GM12872 (cell line): ENCODE measurements around the gene SHISA5.

Experiments
- CTCF ChIP-seq: IDR thresholded peaks from 3 replicates; pipeline ENCODE4 v1.5.1; 2011; ENCODE audit warnings: low read depth, mild to moderate bottlenecking, low read length, moderate library complexity; ENCODE audit not compliant: insufficient read depth

Gene SHISA5

DNA sequence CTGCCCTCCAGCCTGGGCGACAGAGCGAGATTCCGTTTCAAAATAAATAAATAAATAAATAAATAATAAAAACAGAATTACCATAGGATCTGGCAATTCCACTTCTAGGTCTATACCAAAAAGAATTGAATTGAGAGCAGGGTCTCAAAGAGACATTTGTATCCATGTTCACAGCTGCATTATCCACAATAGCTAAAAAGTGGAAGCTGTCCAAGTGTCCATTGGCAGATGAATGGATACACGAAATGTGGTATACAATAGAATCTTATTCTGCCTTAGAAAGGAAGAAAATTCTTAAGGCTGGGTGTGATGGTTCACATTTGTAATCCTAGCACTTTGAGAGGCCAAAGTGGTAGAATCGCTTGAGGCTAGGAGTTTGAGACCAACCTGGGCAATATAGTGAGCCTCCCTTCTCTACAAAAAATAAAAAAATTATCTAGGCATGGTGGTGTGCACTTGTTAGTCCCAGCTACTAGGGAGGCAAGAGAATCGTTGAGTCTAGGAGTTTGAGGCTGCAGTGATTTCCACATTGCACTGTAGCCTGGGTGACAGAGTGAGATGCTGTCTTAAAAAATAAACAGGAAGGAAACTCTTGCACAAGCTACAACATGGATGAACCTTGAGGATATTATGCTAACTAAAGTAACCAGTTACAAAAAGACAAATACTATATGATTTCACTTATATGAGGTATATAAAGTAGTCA, 28.4 kb upstream of the SHISA5 start:
- TF ChIP-seq CTCF, result no peak

- no peak for TF ChIP-seq CTCF
Observed at GRCh38 chr3:48528754-48529153, 24.8 kb upstream of the SHISA5 start.

GRCh38 chr3:48528048-48528447, 24.1 kb upstream of the SHISA5 start:
- TF ChIP-seq CTCF, result no peak

GRCh38 chr3:48524970-48525369, 21.0 kb upstream of the SHISA5 start:
- TF ChIP-seq CTCF, result no peak

GRCh38 chr3:48521635-48522034, 17.7 kb upstream of the SHISA5 start:
- TF ChIP-seq CTCF, result no peak

- no peak for TF ChIP-seq CTCF
Observed at GRCh38 chr3:48519277-48519643, 15.3 kb upstream of the SHISA5 start.

- no peak for TF ChIP-seq CTCF
Observed at GRCh38 chr3:48518638-48519276, 14.8 kb upstream of the SHISA5 start.

- no peak for TF ChIP-seq CTCF
Observed at GRCh38 chr3:48518069-48518468, 14.1 kb upstream of the SHISA5 start.
